GM21515 (cell line): ENCODE measurements around the gene SPATA20.

ENCODE experiments used
- ATAC-seq: cut with Tn5 transposase; IDR thresholded peaks from one replicate; pipeline ENCODE4 v1.9.1; 2021; ENCODE audit not compliant: unreplicated experiment

Gene SPATA20

DNA sequence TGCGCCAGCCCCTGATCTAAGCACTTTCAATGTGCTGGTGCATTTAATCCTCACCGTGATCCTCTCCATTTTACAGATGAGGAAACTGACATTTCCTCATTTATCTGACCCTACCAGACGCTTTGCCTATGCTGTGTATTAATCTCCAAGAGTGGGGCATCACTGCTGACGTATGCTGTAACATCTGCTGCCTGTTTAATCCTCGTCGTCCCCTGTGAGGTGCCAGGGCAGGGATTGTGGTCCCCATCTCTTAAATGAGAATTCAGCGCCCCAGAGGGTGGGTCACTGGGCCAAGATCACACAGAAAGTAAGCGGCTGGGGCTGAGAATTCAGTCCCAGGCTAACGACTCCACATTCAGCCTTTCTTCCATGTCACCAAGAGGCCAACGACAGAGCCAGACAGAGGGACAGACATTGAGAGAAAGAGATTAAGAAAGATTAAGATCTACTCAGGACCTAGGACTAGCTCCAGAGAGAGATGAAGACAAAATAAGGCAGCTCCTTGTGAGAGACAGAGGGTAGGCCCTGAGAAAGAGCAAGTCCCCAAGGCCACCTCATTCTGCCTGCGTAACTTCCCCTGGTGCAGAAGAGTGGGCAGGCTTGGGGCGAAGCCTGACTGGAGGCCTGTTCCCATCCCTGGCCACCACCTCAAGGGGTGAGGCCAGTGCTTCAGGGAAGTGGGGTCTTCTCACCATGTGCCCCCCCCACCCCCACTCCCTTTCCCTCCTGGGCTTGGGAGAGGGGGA is 27.1 kb downstream of the SPATA20 start:
- no peak for ATAC-seq

DNA sequence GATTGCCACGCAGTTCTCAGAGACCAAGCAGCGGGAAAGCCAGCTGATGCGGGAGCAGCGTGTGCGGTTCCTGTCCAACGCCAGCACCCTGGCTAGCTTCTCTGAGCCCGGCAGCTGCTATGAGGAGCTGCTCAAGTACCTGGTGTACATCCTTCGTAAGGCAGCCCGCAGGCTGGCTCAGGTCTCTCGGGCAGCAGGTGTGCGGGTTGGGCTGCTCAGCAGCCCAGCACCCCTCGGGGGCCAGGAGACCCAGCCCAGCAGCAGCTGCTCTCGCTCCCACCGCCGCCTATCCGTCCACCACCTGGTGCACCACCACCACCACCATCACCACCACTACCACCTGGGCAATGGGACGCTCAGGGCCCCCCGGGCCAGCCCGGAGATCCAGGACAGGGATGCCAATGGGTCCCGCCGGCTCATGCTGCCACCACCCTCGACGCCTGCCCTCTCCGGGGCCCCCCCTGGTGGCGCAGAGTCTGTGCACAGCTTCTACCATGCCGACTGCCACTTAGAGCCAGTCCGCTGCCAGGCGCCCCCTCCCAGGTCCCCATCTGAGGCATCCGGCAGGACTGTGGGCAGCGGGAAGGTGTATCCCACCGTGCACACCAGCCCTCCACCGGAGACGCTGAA is 28.7 kb downstream of the SPATA20 start:
- no peak for ATAC-seq

DNA sequence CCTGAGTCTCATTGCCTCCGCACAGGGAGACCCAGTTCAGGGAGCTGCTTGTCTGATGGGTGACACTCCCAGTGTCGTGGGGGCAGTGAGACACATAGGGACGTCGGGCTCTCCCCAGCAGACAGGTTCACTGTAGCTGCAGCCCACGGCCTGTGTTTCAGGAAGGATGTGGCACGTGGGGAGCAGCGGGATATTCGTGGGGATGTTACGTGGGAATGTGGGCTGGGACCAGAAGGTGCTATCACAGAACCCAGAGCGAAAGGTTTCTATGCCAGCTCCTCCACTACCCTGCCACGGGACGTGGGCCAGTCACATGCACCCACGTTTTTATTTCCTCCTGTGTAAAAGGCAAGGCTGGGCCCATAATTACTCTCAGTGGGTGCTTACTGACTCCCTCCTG is 29.9 kb downstream of the SPATA20 start:
- no peak for ATAC-seq

DNA sequence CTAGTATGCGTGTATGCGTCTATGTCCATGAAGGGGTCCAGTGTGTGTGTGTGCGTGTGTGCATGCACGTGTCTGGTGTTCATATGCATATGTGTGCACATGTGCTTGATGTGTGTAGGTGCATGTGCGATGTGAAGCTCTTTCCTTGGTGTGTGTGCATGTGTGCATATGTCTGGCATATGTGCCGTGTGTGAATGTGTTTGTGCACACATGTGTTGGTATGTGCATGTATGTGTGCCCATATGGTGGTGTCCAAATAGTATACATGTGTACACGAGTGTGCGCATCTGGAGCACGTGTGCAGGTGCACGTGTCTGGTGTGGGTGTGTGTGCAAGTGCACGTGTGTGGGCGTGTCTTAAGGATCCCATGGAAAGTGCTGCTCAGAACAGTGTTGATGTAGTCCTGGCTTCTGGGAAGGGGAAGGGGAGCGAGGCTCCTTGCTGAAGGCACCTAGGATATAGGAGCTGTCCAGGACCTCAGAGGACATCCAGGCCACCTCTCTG is 30.5 kb downstream of the SPATA20 start:
- ATAC-seq, result no peak

DNA sequence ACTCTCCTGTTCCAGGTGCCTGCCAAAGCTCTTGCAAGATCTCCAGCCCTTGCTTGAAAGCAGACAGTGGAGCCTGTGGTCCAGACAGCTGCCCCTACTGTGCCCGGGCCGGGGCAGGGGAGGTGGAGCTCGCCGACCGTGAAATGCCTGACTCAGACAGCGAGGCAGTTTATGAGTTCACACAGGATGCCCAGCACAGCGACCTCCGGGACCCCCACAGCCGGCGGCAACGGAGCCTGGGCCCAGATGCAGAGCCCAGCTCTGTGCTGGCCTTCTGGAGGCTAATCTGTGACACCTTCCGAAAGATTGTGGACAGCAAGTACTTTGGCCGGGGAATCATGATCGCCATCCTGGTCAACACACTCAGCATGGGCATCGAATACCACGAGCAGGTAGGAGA is 31.2 kb downstream of the SPATA20 start:
- no peak for ATAC-seq

DNA sequence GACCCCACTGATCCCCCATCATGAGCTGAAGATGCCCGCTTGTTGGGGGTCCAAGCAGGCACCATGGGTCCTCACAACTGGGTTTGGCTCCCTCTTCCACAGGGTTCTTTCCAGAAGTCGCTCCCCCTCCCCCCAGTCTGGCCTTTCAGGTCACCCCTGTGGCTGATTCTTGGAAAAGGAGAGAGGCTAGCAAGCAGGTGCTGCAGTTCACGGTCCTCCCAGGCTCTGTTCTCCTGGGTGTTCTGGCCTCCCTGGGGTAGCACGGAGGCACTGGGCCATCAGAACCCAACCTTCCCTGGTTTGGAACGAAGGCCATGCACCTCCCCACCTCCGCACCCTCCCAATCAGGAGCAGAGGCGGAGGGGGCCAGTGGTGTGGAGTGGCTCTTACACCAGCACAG is 32.4 kb downstream of the SPATA20 start:
- no peak for ATAC-seq

DNA sequence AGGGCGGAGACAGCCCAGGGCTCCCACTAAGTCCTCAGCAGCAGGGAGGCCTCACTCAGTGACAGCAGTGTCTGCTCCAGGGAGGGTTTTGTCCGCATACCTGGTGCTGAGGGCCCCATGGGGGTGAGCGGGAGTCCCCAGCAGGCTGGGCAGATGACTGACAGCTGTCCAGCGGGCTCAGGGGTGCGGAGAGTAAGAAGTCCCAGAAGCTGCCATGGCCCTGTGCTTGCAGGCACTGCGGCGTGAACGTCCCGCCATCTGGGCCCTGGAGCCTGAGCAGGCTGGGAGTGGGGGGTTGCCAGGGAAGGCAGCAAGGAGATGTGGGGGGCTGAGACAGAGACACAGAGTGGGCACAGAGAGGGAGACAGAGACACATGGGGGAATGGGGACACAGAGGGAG is 33.7 kb downstream of the SPATA20 start:
- no peak for ATAC-seq

DNA sequence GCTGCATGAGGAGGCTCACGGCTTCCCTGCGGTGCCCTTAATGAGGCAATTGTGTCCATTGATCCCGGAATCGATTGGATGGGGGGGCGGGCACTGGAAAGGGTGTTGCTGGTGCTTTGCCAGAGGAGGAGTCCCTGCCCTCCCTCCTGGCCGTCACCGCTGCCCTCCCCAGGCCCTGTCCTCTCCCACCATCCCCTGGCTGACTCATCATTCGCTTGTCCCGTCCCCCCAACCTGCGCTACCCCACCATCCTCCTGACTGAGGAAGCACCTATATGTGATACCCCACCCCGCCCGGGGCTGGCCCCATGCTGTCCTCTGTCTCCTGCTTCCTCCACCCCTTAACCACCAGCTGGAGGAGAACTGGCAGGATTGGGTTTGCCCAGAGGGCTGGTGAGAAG is 34.3 kb downstream of the SPATA20 start:
- ATAC-seq, result no peak

DNA sequence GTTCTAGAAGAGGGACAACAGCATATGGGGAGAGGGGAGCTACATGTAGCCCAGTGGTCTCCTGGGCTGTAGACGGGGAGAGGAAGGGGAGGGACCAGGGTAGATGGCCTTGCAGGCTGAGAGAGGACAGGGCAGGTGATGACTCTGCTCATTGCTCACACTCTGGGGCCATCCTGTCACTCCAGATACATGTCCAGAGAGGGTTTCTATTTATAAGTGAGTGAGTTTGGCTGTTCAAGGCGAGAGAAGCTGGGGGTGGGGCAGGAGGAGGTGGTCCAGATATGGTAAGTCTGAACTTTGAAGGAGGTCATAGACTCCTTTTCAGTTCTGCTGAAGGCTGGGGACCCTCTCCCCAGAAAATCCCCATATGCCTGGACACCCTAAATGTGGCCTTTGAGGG is 35.8 kb downstream of the SPATA20 start:
- ATAC-seq, result no peak

DNA sequence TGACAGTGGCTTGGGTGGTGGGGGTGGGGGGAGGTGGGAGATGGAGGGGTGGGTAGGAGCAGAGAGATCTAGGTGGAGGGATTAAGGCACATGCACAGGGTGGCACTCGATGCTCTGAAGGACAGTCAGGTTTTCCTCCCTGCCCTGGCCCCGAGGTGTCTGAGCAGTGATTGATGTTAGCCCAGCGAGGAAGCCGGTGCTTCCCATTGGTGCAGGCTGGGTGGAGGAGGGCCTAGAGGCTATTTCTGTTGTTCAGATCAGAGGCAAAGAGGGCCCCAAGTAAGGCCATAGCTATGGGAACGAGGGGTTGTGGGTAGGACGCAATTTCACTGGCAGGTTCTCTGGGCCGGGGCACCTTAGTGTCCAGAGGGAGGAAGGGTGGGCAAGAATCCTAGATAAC is 36.7 kb downstream of the SPATA20 start:
- no peak for ATAC-seq

DNA sequence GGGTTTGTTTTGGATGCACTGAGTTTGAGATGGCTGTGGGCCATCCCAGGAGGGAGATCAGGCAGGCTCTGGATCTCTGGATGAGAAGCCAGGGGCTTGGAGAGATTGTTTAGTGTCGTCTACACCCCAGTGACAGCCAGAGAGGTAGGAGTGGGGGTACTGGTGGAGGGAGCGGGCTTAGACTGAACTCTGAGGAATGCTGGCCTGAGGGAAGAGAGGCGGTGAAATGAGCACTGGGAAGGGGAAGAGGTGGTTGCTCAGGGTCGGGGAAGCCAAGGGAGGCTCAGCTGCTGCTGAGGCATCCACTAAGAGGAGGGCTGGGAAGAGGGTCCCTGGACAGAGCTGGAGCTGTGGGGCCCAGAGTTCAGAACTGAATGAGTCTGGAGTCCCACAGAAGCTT is 37.1 kb downstream of the SPATA20 start:
- ATAC-seq, result no peak

DNA sequence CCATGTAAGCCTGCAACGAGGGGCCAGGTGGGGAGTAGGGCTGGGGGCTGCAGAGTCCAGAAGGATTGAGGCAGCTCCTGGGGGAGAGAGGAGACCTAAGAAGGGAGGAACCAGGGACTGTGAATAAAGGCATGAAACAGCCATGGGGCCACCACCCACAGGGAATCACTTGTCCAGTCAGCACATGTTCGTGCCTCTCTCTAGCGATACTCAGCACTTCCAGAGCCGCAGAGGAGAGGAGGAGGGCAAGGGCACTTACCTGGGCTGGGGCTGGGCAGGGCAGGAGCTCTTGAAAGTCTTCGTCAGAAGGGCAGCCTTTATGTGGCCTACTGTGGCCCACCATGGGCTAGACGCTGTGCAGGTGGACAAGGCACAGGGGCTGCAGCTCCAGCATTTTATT is 37.8 kb downstream of the SPATA20 start:
- ATAC-seq, result no peak

DNA sequence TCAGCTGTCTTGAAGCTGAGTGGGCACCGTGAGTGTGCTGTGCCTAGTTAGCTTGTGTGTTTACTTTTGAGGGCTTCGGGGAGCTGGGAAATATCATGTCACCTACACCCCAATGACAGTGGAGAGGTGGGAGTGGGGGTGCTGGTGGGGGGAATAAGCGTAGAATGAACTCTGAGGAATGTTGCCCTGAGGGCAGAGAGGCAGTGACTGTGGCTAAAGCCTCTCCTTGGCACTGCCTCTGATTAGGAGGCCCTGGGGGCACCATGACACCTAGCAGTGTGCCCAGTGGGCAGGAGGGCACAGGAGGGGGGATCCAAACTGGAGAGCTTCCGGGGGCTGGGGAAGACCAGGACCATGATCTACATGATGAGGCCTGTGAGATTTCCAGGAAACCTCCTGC is 38.4 kb downstream of the SPATA20 start:
- ATAC-seq, result no peak

DNA sequence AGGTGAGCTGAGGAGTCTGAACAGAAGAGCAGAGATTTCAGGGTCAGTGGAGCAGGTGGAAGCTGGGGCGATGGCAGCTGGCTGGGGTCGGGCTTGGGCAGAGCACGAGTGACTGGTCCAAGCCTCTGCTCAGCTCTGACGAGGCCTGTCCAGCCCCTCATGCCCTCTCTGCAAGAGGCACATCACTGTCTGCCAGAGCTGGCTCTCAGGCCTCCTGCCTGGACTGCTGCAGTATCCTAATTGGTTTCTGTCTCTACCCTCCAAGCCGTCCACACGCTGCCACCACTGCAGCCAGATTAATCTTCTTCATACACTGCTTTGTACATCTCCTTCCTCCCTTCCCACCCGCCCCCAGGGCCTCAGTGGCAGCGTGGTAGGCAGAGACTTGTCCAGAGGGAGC is 38.9 kb downstream of the SPATA20 start:
- no peak for ATAC-seq

DNA sequence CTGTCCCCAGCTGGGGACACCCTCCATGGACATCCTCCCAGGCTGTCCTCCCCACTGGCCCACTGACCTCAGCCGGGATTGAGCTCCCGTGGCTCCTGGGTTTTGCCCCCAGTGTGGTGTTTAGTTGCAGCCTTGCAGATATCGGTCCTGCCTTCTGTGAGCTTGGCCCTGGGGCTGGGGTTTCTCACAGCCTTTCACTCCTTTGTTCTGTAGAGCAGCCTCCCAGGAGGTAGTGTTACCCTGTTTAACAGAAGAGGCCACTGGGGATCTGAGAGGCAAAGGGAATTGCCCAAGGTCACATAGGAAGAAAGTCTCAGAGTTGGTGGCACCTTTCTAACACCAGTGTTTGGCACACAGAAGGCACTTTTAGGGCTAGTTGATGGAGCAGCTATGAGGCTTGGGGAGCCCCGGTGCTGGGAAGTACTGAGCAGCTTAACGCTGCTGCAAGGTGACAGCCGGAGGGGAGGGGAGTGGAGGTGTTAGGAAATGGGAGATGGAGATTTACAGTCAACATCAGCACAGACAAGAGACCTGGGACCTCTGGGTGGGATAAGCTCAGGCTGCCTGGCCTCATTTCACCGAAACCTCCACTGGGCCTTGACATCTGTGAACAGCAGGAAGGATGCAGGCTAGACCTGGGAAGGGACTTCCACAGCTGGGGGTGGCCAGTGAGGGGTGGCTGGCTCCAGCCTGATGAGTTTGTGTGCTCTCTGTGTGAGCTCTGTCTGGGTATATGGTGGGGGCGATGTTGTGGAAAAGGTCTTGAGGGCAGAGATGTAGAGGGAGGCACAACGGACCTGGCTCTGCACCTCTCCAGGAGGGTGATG is 39.7 kb downstream of the SPATA20 start:
- no peak for ATAC-seq

DNA sequence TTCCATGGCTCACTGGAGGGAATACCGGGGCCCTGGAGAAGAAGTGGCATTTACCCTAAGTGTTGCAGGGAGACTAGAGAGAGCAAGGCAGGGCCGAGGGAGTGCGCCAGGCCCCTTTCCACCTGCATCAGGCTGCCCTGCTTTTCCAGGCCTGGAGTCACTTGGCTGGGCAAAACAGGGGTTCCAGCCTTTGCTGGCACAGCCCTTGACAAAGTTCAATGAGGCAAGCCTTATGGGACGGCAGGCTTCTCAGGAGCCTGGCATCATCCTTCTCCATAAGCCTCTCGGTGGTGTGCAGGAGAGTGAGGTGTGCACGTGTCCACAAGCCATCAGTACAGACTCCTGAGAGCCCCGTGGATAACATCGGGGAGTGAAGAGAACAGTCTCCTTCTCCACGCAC is 40.6 kb downstream of the SPATA20 start:
- ATAC-seq, result no peak

DNA sequence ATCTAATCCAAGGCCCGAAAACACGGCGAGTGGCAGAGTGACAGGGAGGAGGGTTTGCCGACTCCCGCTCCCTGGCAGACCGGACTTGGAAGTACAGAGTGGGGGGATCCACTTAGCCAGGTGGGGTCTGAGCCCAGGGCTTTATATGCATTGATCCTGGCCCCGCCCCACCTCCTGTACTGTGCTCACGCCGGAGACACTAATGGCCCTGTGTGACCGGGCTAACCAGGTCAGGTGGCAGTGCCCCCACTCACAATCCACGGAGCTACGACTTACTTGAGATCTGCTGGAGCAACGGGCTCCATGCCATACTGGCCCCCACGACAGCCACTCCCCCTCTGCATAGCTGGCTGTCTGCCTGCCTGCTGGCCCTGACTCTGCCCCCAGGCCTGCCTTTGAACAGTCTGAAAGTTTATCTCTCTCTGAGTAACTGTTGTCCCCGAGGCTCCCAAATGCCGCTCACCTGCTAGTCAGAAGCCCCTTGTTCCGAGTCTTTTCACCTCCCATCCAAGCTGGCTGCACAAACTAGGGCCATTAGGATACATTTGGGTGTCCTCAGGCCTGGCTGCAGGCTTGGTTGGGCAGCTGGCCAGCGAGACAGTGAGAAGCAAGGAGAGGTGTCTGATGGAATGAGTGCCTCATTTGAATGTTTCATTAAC is 41.5 kb downstream of the SPATA20 start:
- ATAC-seq, result no peak

DNA sequence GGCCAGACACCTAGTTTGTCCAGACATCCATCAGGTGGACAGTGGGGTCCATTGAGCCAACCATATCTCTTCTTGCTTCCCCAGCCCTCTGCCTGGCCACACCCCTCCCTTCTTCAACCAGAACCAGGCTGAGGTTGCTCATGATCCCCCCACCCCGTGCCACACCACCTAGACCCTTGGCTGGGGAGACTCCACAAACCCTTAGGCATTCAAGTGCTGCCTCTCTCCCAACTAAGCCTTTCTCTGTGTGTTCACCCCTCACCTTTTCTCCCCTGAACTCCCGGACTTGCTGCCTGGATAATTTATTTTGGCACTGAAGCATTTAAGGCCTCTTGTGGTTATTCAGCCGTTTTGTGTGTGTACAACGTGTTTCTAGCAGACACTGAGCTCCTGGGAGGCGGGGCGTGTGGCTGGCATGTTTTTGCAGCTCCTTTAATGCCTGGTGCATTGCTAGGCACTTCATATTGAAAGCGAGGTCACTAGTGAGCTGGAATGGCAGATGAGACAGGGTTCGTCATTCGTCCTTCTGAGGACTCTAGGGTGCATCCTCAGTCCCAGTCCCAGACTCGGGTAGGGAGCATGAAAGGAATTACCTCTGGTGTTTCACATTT is 42.2 kb downstream of the SPATA20 start:
- ATAC-seq, result no peak

DNA sequence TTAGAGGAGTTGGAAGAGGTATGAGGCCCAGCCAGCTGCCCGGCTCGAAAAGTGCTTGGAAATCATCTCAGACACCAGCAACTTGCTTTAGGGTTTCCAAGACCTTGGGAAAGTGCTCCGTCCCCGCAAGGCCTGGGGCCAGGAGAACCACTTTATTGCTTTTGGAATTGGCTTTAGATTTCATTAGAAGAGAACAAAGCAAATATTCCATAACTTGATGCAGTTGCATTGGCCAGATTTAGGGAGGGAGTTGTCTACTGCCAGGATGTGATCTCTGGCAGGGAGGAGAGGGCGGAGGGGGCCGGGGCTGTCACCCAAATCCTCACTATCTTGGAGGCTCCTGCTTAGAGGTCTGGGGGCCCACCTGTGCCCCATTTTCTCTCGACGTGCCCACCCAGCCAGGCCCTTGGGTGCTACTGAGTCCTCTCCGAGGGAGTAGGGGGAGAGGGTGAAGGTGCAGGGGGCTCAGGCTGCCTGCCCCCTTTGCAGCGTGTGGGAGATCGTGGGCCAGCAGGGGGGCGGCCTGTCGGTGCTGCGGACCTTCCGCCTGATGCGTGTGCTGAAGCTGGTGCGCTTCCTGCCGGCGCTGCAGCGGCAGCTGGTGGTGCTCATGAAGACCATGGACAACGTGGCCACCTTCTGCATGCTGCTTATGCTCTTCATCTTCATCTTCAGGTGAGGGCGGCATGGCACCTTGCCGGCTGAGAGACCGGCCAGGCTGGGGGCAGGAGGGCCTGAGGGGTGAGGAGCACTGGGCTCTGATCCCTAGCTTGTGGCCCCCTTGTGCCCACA is 44.2 kb downstream of the SPATA20 start:
- ATAC-seq, result no peak

DNA sequence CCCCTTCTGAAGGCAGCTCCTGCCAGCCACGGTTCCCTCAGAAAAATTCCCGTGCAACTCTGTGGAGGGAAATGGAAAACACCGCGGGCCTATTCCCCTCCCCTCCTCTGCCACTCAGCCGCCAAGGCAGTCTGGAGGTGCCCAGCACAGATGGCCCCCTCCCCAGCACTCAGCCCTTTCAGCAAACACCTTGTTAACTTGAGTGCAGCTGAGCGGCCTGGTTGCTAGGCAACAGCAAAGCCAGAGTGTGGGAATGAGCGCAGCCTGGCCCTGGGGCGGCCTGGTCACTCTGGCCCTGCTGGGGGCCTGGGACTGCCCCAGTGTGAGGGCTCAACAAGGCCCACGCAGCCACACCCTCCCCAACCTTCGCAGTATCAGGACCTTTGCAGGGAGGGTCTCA is 46.3 kb downstream of the SPATA20 start:
- ATAC-seq, result no peak
